Loucy (cell line): Measurements from ENCODE around the gene ELOVL7.

ENCODE experiments used
- H2AFZ ChIP-seq: fragments of 200-600 bp; sonication (generic); 2 replicates; pipeline ENCODE4 v1.6.0; 2016; ENCODE audit warnings: antibody characterized with exemption, mild to moderate bottlenecking, low read length, moderate library complexity
- H3F3A ChIP-seq: fragments of 200-600 bp; 2 replicates; pipeline ENCODE4 v1.6.0; 2016; ENCODE audit warnings: antibody characterized with exemption, low read depth, mild to moderate bottlenecking
- H3K27me3 ChIP-seq: fragments of 200-600 bp; sonication (generic); 2 replicates; pipeline ENCODE4 v1.6.1; 2014; ENCODE audit warnings: low read length, mild to moderate bottlenecking; ENCODE audit not compliant: insufficient read depth, poor library complexity, severe bottlenecking
- H3K36me3 ChIP-seq: fragments of 200-600 bp; sonication (generic); 2 replicates; pipeline ENCODE4 v1.6.1; 2016; ENCODE audit warnings: low read length; ENCODE audit not compliant: insufficient read depth
- H3K4me1 ChIP-seq: fragments of 200-600 bp; sonication (generic); 2 replicates; pipeline ENCODE4 v1.5.1; 2014; ENCODE audit warnings: low read length, mild to moderate bottlenecking; ENCODE audit not compliant: insufficient read depth, poor library complexity, severe bottlenecking
- H3K4me2 ChIP-seq: fragments of 200-600 bp; sonication (generic); 2 replicates; pipeline ENCODE4 v1.6.0; 2014; ENCODE audit warnings: antibody characterized with exemption, low read length, low read depth, mild to moderate bottlenecking; ENCODE audit not compliant: poor library complexity, severe bottlenecking
- H3K4me3 ChIP-seq: fragments of 200-600 bp; sonication (generic); 2 replicates; pipeline ENCODE4 v1.5.1; 2014; ENCODE audit warnings: low read length, mild to moderate bottlenecking, mixed read lengths; ENCODE audit not compliant: poor library complexity, severe bottlenecking
- H3K79me2 ChIP-seq: fragments of 200-600 bp; sonication (generic); 2 replicates; pipeline ENCODE4 v1.6.1; 2014; ENCODE audit warnings: low read length; ENCODE audit not compliant: insufficient read depth
- H3K9ac ChIP-seq: fragments of 200-600 bp; sonication (generic); 2 replicates; pipeline ENCODE4 v1.6.0; 2014; ENCODE audit warnings: mild to moderate bottlenecking, low read depth, low read length, moderate library complexity; ENCODE audit not compliant: poor library complexity, severe bottlenecking
- H3K9me2 ChIP-seq: fragments of 200-600 bp; sonication (generic); replicated peaks from 2 replicates; pipeline ENCODE4 v1.6.1; 2016; ENCODE audit warnings: low read depth, low read length, mixed read lengths
- H3K9me3 ChIP-seq: fragments of 200-600 bp; sonication (generic); 2 replicates; pipeline ENCODE4 v1.6.1; 2014; ENCODE audit warnings: mild to moderate bottlenecking, antibody characterized with exemption, low read length, low read depth; ENCODE audit not compliant: insufficient read depth
- H4K20me1 ChIP-seq: fragments of 200-600 bp; sonication (generic); 2 replicates; pipeline ENCODE4 v1.6.0; 2014; ENCODE audit warnings: antibody characterized with exemption, low read length, mild to moderate bottlenecking; ENCODE audit not compliant: insufficient read depth, poor library complexity, severe bottlenecking
- EZH2phosphoT487 ChIP-seq: fragments of 200-600 bp; IDR thresholded peaks from 2 replicates; pipeline ENCODE4 v1.6.1; 2018; ENCODE audit warnings: antibody characterized with exemption, mild to moderate bottlenecking, moderate library complexity, borderline replicate concordance
- TF ChIP-seq, protein P1 (sequence below): fragments of 200-600 bp; sonication (generic); conservative IDR thresholded peaks from 2 replicates; pipeline ENCODE4 v1.5.1; 2014; ENCODE audit warnings: mild to moderate bottlenecking, antibody characterized with exemption, low read length

Gene ELOVL7

DNA sequence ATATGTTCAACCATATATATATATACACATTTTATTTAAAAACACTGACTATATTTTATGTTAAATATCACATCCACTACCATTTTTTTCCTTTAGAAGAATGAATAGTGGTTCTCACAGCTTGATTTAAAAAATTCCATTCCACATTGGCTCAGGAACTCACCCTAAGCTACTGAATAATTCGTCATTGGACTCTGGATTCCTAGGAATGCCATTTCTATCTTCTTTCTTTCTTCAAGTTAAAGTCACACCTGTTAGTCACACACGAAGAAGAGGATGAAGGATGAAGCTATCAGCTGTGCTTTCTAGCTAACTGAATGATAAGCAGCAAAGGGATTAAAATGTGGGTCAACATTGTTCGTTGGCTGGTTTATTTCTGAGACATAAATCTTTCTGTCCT lies 7.9 kb downstream of the ELOVL7 start:
- H3K79me2 ChIP-seq = no peaks in the 10 kb centered on the region

DNA sequence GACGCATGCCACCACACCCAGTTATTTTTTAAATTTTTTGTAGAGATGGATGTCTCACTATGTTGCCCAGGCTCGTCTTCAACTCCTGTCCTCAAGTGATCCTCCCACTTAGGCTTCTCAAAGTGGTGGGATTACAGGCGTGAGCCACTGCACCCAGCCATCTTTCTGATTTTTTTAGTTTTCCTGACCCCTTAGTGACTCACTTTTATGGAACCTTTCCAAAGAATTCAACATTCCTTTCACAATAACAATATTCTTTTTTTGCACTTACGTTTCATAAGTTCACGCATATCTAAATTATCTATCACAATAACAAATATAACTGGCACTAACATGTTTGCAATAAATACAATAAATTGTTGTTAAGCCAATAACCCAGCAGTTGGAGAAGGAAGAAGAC lies 8.5 kb downstream of the ELOVL7 start:
- Histone ChIP-seq H3K79me2 (no peaks in the 10 kb centered on the region), H3K9me3 (no peaks in the 10 kb centered on the region), H3K4me3 (no peak overlapping the region), H2AFZ (no peak overlapping the region), H4K20me1 (no peaks in the 10 kb centered on the region), H3K4me2 (no peak overlapping the region), H3K9me2 (no peaks in the 10 kb centered on the region), H3K27me3 (no peaks in the 10 kb centered on the region), H3K4me1 (no peaks in the 10 kb centered on the region), H3K9ac (no peak overlapping the region), H3F3A (no peaks in the 10 kb centered on the region), H3K36me3 (no peaks in the 10 kb centered on the region)
- TF ChIP-seq, protein P1, sequence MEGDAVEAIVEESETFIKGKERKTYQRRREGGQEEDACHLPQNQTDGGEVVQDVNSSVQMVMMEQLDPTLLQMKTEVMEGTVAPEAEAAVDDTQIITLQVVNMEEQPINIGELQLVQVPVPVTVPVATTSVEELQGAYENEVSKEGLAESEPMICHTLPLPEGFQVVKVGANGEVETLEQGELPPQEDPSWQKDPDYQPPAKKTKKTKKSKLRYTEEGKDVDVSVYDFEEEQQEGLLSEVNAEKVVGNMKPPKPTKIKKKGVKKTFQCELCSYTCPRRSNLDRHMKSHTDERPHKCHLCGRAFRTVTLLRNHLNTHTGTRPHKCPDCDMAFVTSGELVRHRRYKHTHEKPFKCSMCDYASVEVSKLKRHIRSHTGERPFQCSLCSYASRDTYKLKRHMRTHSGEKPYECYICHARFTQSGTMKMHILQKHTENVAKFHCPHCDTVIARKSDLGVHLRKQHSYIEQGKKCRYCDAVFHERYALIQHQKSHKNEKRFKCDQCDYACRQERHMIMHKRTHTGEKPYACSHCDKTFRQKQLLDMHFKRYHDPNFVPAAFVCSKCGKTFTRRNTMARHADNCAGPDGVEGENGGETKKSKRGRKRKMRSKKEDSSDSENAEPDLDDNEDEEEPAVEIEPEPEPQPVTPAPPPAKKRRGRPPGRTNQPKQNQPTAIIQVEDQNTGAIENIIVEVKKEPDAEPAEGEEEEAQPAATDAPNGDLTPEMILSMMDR = no peak
- TF ChIP-seq EZH2phosphoT487 = no peak

More for the DNA sequence above, 7.9 kb downstream of the ELOVL7 start:
- H3K27me3 ChIP-seq = no peaks in the 10 kb centered on the region
- no peak overlapping the region for H3K4me2 ChIP-seq
- H4K20me1 ChIP-seq = no peaks in the 10 kb centered on the region
- no peaks in the 10 kb centered on the region for H3K36me3 ChIP-seq
- H3K4me1 ChIP-seq = no peaks in the 10 kb centered on the region
- H3K9me2 ChIP-seq = no peaks in the 10 kb centered on the region
- no peak overlapping the region for H3K4me3 ChIP-seq
- H2AFZ ChIP-seq = no peak overlapping the region
- no peaks in the 10 kb centered on the region for H3K9me3 ChIP-seq
- TF ChIP-seq, protein P1 = no peak
- TF ChIP-seq EZH2phosphoT487 = no peak
- H3K9ac ChIP-seq = no peak overlapping the region
- H3F3A ChIP-seq = no peaks in the 10 kb centered on the region

DNA sequence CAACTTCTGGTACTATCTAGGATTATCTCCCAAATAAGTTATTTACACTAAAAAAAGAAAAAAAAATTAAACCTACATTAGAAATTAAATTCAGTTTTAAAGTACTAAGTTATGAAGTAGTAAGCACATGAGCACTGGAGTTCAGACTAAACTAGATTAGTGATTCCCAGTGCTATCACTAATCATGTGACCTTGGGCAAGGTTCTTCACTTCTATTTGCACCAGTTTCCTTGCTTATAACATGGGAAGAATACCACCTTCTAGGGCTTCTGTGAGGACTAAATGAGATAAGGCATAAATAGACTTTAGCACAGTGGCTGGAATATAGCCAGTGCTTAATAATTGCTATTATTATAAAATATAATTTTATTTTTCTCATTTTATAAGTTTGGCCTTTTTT lies 10.5 kb downstream of the ELOVL7 start:
- no peaks in the 10 kb centered on the region for H3K79me2 ChIP-seq
- TF ChIP-seq EZH2phosphoT487 = no peak
- TF ChIP-seq, protein P1 = no peak
- no peak overlapping the region for H3K4me3 ChIP-seq
- no peaks in the 10 kb centered on the region for H3K9me2 ChIP-seq
- no peaks in the 10 kb centered on the region for H3K36me3 ChIP-seq
- H2AFZ ChIP-seq = no peak overlapping the region
- H3K9ac ChIP-seq = no peak overlapping the region
- H3F3A ChIP-seq = no peaks in the 10 kb centered on the region
- H3K4me2 ChIP-seq = no peak overlapping the region
- H4K20me1 ChIP-seq = no peaks in the 10 kb centered on the region
- H3K9me3 ChIP-seq = no peaks in the 10 kb centered on the region
- no peaks in the 10 kb centered on the region for H3K4me1 ChIP-seq
- no peaks in the 10 kb centered on the region for H3K27me3 ChIP-seq
